Body of pancreas (tissue), 4 donors: ENCODE results near the gene COL19A1.

Experiments used
- CTCF ChIP-seq, 7 experiments: fragments of 450-650 bp in 4 of 7; fragments of 200-600 bp in 3 of 7; sonication (generic) in 3 of 7; IDR thresholded peaks; one replicate each; pipeline ENCODE4 v1.5.1; 2016 to 2019; ENCODE audit warnings: antibody characterized with exemption in 7 of 7
- POLR2A ChIP-seq, 3 donors: fragments of 450-650 bp; IDR thresholded peaks; one replicate each; pipeline ENCODE4 v1.6.1; 2016; ENCODE audit warnings: antibody characterized with exemption in 3 of 3, mild to moderate bottlenecking in 2 of 3

DNA sequence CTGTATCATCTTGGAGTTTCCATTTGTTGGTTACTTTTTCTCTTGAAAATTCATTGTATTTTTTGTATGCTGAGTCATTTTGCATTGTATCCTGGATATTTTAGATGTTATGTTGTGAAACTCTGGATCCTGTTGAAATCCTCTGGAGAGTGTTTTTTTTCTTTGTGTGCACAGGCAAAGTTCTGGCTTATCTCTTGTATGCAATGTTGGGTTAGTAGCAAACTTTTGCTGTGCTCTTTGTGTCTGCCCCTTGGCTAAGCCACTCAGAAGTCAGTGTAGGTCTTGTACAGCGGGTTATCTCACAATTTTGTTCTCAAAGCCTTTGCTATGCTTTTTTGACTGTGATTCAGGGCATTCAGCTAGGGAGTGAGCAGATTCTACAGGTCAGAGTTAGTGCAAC is 40.5 kb upstream of the COL19A1 start:
- TF ChIP-seq CTCF (IDR thresholded peaks at IDR 0.05), result no peak
- TF ChIP-seq POLR2A (IDR thresholded peaks at IDR 0.05), result no peak
